HG03108 (cell line): ENCODE measurements around the gene HMCN1.
"Not testable (repeated sequence)": the region's sequence is repeated elsewhere in the genome, so short reads cannot be mapped to it uniquely, and the experiment has no call there.

Source experiments
- ATAC-seq: cut with Tn5 transposase; IDR thresholded peaks from one replicate; pipeline ENCODE4 v1.9.1; 2021; ENCODE audit warnings: moderate library complexity; ENCODE audit not compliant: unreplicated experiment

HMCN1 gene

DNA sequence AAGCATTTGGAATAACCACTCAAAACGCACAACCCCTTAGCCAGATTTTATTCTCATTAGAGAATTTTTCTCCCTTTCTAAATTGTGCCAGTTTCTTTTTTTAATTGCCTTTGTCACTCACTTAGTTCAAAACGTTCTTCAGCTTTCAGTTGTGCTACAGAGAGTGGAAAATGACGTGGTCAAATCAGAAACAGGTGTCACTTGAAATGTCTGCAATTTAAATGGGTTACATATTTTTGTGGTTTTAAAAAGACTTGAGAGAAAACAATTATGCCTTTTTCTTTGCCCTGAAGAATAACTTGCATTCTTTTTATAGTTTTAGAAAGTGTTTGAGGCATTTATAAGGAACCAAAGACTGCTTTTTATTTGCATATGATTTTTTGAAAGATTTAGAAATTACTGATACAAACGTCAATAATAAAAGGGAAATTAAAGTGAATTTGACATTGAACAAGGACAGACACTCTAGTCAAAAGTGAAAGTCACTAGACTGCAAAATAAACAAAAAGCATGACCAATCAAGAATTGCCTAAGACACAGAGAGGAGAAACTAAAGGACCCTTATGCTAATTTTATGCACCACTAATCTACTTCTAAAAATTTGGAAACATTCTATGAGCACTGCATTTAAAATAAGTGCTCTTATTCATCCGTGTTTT, 449.9 kb downstream of the HMCN1 start:
- ATAC-seq = peak; percentile 58

DNA sequence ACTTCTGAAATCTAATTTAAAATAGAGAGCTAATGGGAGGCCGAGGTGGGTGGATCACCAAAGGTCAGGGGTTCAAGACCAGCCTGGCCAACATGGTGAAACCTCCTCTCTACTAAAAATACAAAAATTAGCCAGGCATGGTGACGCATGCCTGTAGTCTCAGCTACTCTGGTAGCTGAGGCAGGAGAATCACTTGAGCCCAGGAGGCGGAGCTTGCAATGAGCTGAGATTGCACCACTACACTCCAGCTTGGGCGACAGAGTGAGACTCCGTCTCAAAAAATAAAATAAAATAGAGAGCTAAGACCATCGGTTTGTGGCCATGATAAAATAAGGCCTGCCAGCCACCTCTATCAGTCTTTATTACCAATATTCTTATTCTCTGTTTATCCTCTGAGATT, 452.1 kb downstream of the HMCN1 start:
- ATAC-seq = not testable (repeated sequence)

DNA sequence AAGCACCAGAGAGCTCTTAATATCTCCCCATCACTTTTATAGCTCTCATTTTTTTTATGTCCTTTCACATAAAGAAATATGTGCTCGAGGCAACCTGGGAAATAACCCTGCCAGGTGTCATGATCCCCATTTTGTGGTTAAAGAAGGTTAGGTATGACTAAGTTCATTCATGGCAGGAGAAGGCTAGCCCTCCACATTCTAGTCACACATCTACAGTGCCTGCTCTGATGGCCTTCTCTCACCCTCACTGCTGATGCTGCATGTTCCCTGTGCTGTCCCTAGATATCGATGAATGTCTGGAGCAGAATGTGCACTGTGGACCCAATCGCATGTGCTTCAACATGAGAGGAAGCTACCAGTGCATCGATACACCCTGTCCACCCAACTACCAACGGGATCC, 453.4 kb downstream of the HMCN1 start:
- no peak for ATAC-seq

DNA sequence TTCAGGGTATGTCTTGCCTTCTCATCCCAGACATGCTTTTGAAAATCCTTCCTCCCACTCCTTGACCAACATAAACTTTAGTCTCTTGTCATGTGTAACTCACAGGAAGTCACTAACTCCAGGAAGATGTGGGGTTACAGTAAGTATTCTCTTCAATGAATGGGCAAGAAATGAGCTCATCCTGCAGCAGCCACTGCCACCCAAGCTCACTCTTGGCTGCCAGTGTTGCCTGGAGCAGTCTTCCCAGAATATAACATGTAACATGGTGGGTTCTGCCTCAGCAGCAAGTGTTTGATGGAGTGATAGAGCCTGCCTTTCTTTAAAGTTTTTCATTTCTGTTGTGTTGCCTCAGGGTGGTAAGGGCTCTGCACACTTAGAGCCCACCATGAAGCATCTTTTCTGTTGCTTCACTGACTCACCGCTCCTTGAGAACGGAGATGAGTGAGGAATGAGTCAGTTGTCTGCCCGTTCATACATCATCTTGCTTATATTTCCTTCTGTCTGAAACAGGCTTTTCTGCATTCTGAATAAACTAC, 453.9 kb downstream of the HMCN1 start:
- no peak for ATAC-seq

DNA sequence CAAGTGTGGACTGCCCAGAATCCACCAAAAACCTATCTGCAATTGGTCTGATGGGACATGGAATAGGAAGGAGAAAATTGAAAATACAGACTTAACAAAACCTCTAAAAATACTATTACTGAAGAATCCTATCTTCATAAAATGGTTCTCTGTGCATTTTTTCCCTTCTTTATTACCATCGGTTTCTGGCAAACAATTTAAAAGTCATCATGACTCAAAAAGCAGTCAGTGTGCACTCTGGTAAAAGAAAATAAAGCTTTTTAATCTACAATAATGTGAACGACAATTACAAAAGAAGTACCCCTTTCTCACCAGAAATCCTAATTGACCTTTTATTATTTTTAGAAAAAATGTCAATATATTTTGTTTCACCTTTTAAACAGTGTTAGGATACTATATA, 454.5 kb downstream of the HMCN1 start:
- ATAC-seq = no peak

DNA sequence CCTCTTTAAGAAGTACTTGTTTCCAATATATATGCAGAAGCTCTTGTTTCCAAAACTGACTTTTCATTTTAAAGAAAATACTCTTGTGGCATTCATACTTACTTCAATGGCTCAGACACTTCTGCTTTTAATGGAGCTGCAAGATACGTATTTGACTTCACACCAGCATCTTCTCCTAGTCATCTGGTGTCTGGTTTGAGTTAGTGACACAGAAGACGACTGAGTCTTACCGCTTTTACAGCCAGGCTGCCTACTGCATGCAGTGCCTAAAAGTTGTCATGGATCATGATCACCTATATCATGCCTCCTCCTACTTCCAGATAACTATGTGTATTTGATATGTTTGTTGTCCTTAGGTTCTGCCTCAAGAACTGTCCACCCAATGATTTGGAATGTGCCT, 455.0 kb downstream of the HMCN1 start:
- ATAC-seq = no peak

DNA sequence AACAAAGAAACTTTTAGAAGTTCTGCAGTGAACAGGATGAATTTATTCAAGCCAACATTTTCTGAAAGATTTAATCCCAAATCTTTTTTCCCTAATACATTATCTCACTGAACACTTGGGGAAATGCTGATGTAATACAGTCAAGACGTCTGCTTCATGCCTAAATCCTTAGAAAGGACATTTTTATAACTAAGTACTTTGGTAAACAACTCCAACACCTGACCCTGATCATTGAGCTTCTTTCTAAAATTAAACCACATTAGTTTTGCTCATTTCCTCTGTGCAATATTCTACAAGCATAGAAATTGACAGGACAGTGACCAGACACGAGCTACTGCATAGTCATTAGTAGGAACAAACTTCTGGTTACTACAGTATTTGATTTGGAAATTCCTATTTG, 457.3 kb downstream of the HMCN1 start:
- ATAC-seq = no peak

DNA sequence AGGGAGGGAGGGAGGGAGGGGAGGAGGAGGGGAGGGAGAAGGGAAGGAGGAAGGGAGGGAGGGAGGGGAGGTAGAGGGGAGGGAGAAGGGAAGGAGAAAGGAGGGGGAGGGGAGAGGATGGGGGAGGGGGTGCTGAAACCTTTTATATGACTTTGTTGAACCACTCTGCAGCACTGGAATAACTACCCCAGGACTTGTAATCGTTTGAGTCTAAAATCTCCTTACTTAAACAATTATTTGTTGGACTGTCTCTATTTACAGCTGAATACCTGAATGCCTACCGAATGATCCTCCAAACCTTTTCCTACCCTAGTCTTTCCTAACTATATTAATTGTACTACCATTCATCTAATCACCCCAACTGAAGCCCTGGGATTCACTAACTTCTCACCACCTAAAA, 459.0 kb downstream of the HMCN1 start:
- ATAC-seq = no peak

DNA sequence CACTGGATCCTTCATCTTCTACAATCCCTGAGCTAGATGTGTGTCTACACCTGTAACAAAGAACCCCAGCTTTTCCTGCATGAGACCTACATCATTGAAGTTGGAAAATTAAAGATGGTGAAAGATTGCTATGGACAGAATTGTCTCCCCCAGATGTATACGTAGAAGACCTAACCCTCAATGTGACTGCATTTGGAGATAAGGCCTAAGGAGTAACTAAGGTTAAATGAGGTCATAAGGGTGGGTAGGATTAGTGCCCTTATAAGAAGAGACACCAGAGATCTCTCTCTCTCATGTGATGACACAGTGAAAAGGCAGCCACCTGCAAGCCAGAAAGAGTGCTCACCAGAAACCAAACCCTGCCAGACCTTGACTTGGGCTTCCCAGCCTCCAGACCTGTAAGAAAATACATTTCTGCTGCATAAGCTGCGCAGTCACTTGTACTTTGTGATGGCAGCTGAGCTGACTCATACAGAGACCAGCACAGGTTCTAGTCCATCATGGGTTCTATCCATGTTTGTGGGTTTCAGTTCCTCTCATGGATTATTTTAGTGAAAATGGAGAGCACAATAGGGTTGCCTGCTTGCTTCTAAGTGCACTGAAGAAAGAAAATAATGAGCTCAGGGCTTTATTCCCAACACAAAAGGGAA, 460.0 kb downstream of the HMCN1 start:
- ATAC-seq = peak; percentile 75

DNA sequence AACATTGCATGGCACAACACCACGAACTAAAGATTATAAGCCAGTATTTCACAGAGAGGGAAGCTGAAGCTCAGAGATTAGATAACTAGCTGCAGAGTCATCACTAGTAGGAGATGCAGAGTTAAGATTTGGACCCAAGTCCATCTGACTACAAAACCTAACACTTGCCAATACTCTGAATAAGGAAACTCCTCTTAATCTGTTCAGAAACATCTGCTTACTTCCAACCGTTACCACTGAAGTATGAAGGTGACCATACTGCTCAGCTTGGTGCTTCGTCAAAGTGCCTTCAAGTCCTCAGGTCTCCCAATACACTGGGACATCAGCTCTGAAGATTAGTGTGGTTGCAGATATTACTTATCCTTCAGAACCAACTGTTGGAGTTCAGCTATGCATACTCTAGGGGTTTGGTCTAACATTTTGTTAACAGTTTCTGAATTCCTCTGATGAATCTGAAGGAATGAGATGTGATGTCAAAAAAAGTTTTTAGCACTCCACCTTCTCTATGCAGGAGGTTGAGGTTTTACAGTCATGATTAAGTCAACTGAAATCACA, 461.3 kb downstream of the HMCN1 start:
- no peak for ATAC-seq

DNA sequence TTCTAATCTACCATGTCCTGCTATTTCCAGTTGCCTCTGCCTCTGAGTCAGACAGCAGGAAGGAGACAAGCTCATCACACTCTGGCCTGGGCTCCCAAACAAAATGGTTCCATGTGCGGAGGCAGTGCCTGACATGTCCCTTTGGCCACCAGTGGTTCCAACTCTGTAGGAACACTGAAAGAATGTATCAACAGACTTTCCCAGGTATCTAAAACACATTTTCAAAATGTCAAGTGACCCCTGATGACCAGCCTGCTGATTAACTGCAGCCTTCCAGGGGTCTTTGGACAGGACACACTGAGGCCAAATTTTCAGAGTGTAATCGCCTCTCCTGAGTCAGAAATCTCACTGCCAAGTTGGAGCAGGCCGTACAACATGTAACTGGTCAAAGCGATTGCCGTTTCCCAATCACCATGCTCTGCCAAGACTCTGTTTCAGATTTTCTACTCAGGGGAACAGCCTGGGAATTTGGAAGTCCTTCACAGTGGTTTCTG, 468.1 kb downstream of the HMCN1 start:
- no peak for ATAC-seq

DNA sequence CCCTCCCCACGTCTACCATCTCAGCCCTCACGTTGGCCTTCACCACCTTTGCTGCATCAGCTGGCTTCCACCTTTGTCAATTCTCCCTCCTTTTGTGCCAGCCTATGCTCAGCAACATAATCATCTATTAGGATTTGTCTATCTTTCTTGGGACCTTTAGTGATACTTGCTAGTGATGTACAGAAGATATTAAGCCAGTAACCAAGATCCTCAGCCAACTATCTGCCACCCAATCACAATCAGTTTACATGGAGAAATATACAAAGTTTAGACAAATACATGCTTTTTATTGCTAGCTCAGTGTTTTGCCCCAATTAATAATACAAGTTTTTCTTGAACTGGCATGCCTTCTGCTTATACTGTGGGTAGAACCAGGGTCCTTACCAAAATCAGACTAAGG, 468.6 kb downstream of the HMCN1 start:
- ATAC-seq = no peak

DNA sequence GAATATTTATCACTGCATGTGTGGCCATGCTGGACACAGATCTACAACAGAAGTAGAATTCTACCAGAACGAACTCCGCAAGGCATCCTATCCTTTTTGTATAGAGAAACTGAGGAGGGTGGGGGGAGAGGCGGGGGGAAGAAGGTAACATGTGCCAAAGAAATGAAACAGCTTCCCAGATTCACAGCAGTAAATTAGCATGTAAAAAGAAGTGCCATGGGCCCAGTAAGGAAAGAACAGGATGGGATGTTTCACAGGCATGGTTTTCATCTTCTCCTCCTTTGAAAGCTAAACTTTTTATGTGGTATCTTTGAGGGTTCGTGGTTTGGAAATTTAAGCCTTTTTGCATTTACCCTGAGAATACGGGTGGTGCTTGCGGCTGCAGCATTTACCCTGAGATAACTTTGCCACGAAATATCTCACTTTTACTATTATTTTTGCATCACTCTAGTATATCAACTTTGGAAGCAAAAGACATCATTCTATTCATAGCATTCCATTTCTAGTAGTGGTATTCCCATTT, 471.9 kb downstream of the HMCN1 start:
- ATAC-seq = no peak

DNA sequence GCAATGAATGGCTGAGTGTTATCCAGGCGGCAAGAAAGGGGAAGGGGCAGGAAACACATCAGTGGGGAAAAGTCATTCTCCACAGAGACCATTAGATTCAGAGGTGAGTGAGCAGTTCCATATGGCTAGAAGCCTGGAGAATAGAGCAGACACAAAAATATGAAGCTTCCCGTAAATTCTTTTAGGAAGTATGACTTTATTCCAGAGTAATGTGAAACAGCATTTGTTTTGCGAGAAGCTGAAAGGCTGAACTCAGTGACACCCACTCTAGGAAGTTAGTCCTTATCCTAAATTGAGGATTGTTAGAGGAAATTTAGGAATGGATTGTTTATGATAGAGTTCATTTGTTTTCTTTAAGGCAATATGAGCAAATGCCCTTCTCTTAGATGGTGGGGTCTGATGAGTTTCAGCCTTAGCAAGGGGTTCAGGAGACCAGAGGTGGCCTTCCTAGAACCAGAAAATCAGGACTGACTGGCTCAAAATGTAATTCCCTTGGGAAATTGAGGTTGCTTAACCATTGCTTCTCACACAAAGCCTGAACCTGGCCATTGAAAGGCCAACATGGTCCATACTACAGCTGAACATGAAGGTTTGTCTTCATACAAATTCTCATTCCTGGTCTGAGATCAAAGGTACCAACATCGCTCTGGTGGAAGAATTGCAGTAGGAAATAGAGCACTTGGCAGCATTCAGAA, 473.3 kb downstream of the HMCN1 start:
- no peak for ATAC-seq

DNA sequence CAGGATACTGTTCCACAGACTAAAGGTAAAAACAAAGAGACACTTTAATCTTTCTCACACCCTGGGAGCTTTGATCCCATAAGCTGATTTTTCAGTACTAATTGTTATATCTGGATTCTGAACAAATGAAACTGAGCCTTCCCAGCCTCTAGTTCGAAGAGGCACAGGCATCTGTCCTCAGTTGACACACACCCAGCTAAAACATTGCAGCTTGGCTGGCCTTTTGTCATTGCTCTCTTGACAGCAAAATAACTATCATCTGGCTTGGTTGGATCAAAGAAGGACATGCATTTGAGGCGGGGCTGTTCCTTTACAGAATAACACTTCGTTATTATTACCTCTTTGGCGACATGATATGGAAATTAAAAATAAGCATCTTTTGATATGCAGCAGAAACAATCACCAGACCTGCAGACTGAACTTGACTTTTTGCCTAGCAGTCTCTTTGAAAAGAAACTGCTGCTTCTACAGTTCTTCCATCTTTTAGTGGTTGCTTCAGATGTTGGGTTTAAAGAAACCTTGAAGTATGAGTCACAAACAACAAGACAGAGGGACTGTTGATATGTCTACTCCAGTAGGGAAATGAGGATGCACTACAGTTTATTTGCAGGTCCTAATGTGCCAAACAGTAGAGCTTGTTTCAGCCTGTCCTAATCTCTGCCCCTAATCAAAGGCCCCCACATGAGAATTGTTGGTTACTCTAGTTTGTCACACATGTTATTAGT, 474.4 kb downstream of the HMCN1 start:
- no peak for ATAC-seq

DNA sequence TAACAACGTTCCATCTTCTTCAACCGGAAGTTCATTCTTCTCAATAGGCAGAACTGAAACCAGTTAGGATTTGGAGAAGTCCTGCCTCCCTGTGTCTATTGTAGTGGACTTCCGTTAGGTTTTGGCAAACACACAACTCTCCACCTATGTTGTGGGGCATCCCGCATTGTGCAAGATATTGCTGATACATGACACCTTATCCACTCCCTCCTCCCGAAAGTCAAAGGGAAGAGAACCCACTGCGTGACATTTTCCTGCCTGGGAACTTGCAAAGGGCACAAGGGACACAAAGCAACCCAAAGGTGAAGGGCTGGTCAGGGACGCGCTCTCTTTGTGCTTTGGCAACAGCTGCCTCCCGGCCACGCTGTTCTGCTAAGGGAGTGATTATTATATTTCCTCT, 476.1 kb downstream of the HMCN1 start:
- no peak for ATAC-seq

DNA sequence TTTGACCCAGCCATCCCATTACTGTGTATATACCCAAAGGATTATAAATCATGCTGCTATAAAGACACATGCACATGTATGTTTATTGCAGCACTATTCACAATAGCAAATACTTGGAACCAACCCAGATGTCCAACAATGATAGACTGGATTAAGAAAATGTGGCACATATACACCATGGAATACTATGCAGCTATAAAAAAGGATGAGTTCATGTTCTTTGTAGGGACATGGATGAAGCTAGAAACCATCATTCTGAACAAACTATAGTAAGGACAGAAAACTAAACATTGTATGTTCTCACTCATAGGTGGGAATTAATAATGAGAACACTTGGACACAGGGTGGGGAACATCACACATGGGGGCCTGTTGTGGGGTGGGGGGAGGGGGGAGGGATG, 477.4 kb downstream of the HMCN1 start:
- ATAC-seq = not testable (repeated sequence)

DNA sequence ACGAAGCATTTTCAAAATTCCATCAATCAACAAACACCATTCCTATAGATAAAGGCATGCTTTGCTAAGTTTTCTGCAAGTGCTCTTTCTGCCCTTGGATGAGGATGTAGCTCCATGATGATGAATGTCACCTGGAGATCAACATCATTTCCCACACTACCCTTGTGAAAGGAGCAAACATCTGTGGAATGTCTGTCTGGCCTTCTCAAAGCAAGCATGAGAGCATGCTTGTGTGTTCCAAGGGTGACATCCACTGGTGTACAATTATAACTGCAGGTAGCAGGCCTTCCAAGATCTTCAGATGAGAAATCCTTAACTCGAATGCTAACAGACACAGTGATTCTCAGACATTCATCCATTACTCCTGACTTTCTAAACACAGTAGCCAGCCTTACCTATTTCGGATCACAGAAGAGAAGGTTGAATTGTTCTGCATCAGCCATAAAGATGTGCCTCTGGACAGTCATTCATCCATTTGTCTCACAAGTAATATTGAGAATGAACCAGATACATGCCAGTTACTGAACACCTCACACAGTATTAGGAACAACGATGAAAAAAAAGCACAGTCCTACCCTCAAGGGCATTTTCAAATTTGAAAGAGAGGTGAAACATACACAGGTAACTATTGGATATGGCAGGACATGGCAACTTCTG, 478.5 kb downstream of the HMCN1 start:
- peak; percentile 80 for ATAC-seq

DNA sequence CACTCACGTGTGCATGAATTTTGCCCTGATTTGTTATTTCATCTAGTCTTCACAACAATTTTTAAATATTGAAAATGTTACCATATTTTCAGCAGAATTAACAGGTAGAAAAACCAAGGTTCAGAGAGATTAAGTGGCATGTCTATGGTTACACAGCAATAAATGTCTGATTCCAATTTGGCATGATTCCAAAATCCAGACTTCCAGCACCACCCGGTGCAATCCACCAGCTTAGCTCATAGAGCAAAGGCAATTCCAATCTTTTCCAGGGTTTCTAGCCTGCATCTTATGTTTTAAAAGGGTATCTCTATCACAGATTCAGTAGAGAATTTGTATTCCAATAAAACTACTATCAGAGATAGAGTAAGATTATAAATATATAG, 479.0 kb downstream of the HMCN1 start:
- no peak for ATAC-seq

DNA sequence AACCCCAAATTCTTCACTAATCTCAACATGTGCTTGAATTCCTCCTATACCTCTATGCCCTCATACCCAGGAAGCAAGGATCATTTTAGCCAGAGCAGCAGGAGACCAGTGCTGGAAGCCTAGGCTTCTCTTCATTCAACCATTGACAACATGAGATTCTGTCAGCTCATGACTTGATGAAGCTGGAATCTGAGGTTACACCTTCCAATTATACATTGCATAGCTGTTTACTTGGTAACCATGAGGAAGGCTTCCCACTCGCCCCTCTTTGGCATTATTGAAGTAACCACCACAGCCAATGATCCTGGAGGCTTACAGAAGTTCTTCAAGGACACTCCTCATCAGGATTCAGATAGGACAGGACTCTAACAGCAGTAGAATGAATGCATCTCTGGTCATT, 480.6 kb downstream of the HMCN1 start:
- no peak for ATAC-seq
